Body of pancreas (tissue), 4 donors: ENCODE results near the gene GTPBP1. TPM values are rescaled to one million over a fixed set of nuclear protein-coding genes. Genes with fewer than 3 reads are reported as not detected.

ENCODE experiments used
- ATAC-seq: fragments of 150-250 bp; one replicate; pipeline ENCODE4 v1.9.1; 2016
- DNase-seq, 4 donors: peaks; one replicate each; pipeline ENCODE4 v3.0.0-alpha.2; 2019
- H3K27ac ChIP-seq, 4 donors: fragments of 200-600 bp; sonication (generic); 1 replicate in 3 of 4; 2 replicates in 1 of 4; pipeline versions ENCODE4 v1.5.1 to v1.6.1; 2016 to 2019; ENCODE audit warnings: mild to moderate bottlenecking in 1 of 4, mixed read lengths in 1 of 4, moderate library complexity in 1 of 4
- H3K27me3 ChIP-seq, 2 donors: fragments of 200-600 bp; sonication (generic); one replicate each; pipeline ENCODE4 v1.6.0; 2016; ENCODE audit warnings: mild to moderate bottlenecking in 1 of 2
- H3K36me3 ChIP-seq, 2 donors: fragments of 200-600 bp; sonication (generic); replicated peaks in 1 of 2; 2 replicates each; pipeline ENCODE4 v1.5.1; 2016; ENCODE audit warnings: low read depth in 2 of 2; ENCODE audit not compliant: insufficient read depth in 1 of 2
- H3K4me1 ChIP-seq: fragments of 200-600 bp; sonication (generic); one replicate; pipeline ENCODE4 v1.6.0; 2016
- H3K4me3 ChIP-seq, 2 donors: fragments of 200-600 bp; sonication (generic); 1 replicate in 1 of 2; 2 replicates in 1 of 2; pipeline ENCODE4 v1.5.1; 2016 to 2019
- H3K9me3 ChIP-seq, 3 donors: fragments of 200-600 bp; sonication (generic); 1 replicate in 2 of 3; 2 replicates in 1 of 3; pipeline ENCODE4 v1.5.1; 2016
- CTCF ChIP-seq, 7 experiments: fragments of 450-650 bp in 4 of 7; fragments of 200-600 bp in 3 of 7; sonication (generic) in 3 of 7; IDR thresholded peaks; one replicate each; pipeline ENCODE4 v1.5.1; 2016 to 2019; ENCODE audit warnings: antibody characterized with exemption in 7 of 7
- POLR2A ChIP-seq, 3 donors: fragments of 450-650 bp; IDR thresholded peaks; one replicate each; pipeline ENCODE4 v1.6.1; 2016; ENCODE audit warnings: antibody characterized with exemption in 3 of 3, mild to moderate bottlenecking in 2 of 3
- WGBS, 2 donors: methylation state at CpG; one replicate each; pipeline ENCODE4 v1.1.5; 2017; 5-methylcytosine and 5-hydroxymethylcytosine counted together
- intact Hi-C: fragments of 100-400 bp; cut with DNase I; formaldehyde crosslinking; loops from one replicate; pipeline ENCODE4 v1.15.1; 2023
- total RNA-seq, 2 donors: library from RNA; depleted of rRNA; stranded (reverse); fragments of >200 nt; gene quantifications; one replicate each; pipeline ENCODE4 v1.1.0, GENCODE V29; 2016

GTPBP1 gene
- total RNA-seq, 2 donors from 2014 or later, result 34.0 to 53.4 TPM

DNA sequence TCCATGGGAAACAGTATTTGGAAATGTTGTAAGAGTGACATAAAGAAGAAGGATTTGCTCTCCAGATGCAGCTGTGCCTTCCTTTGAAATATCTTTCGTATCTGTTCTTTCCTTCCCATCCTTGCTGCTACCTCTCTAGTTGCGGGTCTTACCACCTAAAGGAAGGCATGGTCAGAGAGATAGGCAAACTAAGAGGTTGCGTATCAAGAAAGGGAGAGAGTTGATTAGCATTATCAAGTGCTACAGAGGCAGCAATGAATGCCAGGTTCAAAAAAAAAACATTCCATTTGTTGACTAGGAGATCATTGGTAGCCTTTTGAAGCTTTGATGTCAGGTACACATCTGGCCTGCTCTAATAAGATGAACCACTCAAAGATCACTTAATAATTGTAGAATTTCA is 4.6 kb downstream of the GTPBP1 start:
- Histone ChIP-seq H3K27me3 (no peaks in the 10 kb centered on the region), H3K36me3 (no peaks in the 10 kb centered on the region), H3K9me3 (no peaks in the 10 kb centered on the region), H3K4me3 (no peak overlapping the region), H3K4me1 (peaks cover 29% of the 10 kb centered on the region), H3K27ac (no peak overlapping the region)
- TF ChIP-seq CTCF (IDR thresholded peaks at IDR 0.05) (no peak), POLR2A (IDR thresholded peaks at IDR 0.05) (no peak)
- ATAC-seq (no peak), DNase-seq (no peak)
- WGBS, 2 donors, result 76 to 86% methylated on average over 3 of the region's 3 CpGs
- intact Hi-C loops, result no loop called here

GRCh38 chr22:38710866-38711265 is 5.1 kb downstream of the GTPBP1 start:
- H3K27me3 ChIP-seq, result no peaks in the 10 kb centered on the region
- H3K4me3 ChIP-seq, result no peak overlapping the region
- peaks cover 29% of the 10 kb centered on the region for H3K4me1 ChIP-seq
- 63 to 65% methylated on average over 3 of the region's 3 CpGs for WGBS, 2 donors
- no peak overlapping the region for H3K27ac ChIP-seq
- ATAC-seq, result no peak
- H3K36me3 ChIP-seq, result no peaks in the 10 kb centered on the region
- TF ChIP-seq POLR2A (IDR thresholded peaks at IDR 0.05), result no peak
- TF ChIP-seq CTCF (IDR thresholded peaks at IDR 0.05), result no peak
- DNase-seq, result no peak
- no peaks in the 10 kb centered on the region for H3K9me3 ChIP-seq
- intact Hi-C loops, result no loop called here

DNA sequence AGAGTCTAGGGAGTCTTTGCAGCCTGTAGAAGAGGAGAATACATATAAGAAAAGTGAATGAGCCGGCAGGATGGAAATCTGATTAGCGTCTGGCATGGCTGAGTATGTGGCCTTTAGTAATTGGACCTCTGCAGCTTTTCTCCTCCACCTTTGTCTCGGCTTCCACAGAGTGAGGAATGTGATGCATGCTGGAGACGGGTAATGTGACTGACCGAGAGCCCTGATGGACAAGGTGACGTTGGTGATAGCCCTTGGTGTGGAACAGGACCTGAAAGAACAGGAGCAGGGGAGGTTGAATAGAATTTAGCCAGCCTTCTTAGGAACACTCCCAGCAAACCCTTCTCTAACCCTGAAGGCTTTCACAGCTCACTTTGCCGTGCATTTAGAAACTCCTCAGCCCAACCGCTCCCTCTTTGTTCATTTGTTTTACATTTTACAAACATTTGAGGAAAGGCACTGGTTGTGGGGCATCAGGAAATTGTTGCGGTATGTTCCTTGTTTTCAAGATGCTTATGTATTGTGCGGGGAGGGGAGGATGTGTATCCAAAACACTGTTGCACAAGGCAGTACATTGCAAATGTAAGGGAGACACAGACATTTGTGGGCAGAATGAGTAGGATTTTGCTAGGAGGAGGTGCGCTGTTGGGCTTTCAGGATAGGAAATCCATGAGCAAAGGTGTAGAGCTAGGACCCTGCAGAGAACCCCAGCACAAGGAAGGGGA is 6.9 kb downstream of the GTPBP1 start:
- H3K27ac ChIP-seq, result no peak overlapping the region
- DNase-seq (no peak), ATAC-seq (no peak)
- no peak overlapping the region for H3K4me3 ChIP-seq
- H3K4me1 ChIP-seq, result peaks cover 20% of the 10 kb centered on the region
- TF ChIP-seq POLR2A (IDR thresholded peaks at IDR 0.05) (no peak), CTCF (IDR thresholded peaks at IDR 0.05) (no peak)
- intact Hi-C loops, result no loop called here
- H3K36me3 ChIP-seq, result no peaks in the 10 kb centered on the region
- no peaks in the 10 kb centered on the region for H3K27me3 ChIP-seq
- 84 to 87% methylated on average over 11 of the region's 11 CpGs for WGBS, 2 donors
- H3K9me3 ChIP-seq, result no peaks in the 10 kb centered on the region

DNA sequence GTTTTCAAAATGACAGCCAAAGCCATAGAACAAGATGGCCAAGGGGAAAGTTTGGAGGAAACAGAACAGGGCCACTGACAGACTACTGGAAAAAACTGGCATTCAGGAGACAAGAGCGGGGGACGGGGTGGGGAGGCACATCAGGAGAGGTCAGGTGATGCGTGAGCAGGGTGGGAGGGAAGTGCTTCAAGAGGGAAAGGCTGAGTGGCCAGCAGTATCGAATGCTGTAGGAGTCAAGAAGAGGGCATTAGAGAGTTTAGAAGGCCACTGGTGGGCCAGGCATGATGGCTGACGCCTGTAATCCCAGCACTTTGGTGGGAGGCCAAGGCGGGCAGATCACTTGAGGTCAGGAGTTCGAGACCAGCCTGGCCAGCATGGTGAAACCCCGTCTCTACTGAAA is 8.2 kb downstream of the GTPBP1 start:
- no peak for ATAC-seq
- no peak for TF ChIP-seq POLR2A (IDR thresholded peaks at IDR 0.05)
- TF ChIP-seq CTCF (IDR thresholded peaks at IDR 0.05), result no peak
- H3K36me3 ChIP-seq, result no peaks in the 10 kb centered on the region
- H3K27ac ChIP-seq, result no peak overlapping the region
- 87 to 90% methylated on average over 7 to 8 of the region's 8 CpGs for WGBS, 2 donors
- DNase-seq, result no peak
- H3K9me3 ChIP-seq, result no peaks in the 10 kb centered on the region
- H3K4me3 ChIP-seq, result no peak overlapping the region
- H3K4me1 ChIP-seq, result peaks cover 21% of the 10 kb centered on the region
- intact Hi-C loops, result no loop called here
- no peaks in the 10 kb centered on the region for H3K27me3 ChIP-seq

- TF ChIP-seq CTCF (IDR thresholded peaks at IDR 0.05) (no peak), POLR2A (IDR thresholded peaks at IDR 0.05) (no peak)
- WGBS, 2 donors, result 83 to 89% methylated on average over 9 of the region's 9 CpGs
- ATAC-seq (no peak), DNase-seq (no peak)
- Histone ChIP-seq H3K4me1 (peaks cover 14% of the 10 kb centered on the region), H3K27me3 (no peaks in the 10 kb centered on the region), H3K9me3 (no peaks in the 10 kb centered on the region), H3K36me3 (no peaks in the 10 kb centered on the region), H3K4me3 (no peak overlapping the region), H3K27ac (peak overlapping the region in 1 of 4 donors; percentile 32)
- intact Hi-C loops, result no loop called here
These were observed 9.5 kb downstream of the GTPBP1 start for GRCh38 chr22:38715176-38715764.
